ENCODE data around the gene MPST. TPM values are rescaled to one million over a fixed set of nuclear protein-coding genes. Genes with fewer than 3 reads are reported as not detected.
"Not testable (repeated sequence)": the region's sequence is repeated elsewhere in the genome, so short reads cannot be mapped to it uniquely, and the experiment has no call there.

The MPST gene
- total and polyA plus RNA-seq, 4 donors = 59.2 to 247 (median 71.7) TPM

DNA sequence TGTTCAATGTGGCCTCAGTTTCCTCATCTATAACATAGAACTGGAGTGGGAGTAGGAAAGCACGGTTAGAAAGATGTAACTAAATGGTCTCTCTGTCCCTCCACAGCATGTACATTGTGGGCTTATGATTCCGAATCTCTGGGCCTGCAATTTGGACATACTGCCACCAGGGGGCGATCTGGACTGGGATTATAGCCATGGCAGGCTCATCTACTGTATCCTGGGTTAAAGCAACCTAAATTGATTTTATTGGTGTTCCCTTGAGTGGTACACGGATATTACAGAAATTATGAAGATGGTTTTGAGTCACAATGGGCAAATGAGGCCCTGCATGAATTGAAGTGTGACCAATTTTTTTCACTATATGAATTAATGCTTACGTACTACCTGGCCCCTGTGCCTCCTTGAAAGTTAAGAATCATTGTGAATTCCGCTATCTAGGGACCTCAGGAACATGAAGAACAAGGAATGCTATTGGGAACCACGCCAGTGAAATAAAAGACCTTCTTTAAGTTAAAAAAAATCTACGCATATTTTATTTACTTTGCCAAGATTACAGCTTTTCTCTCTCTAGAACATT lies 33.2 kb upstream of the MPST start:
- Histone ChIP-seq H3K27ac (ENCODE audit: low read depth in 1 of 2, low read length in 1 of 2) (no peak overlapping the region), H3K9ac (ENCODE audit: insufficient read depth in 1 of 2, low read length in 2 of 2) (no peak overlapping the region), H3K36me3 (ENCODE audit: control insufficient read depth in 4 of 4, insufficient read depth in 4 of 4, low read length in 4 of 4) (no peaks in the 10 kb centered on the region), H3K27me3 (ENCODE audit: control insufficient read depth in 3 of 3, insufficient read depth in 3 of 3, low read length in 2 of 3) (no peaks in the 10 kb centered on the region), H3K4me1 (ENCODE audit: control insufficient read depth in 5 of 5, insufficient read depth in 5 of 5, low read length in 5 of 5) (peaks cover 0 to 2% (median 0%) of the 10 kb centered on the region in 5 donors), H3K4me3 (no peak overlapping the region), H3K9me3 (ENCODE audit: control insufficient read depth in 4 of 4, insufficient read depth in 3 of 4, low read length in 3 of 4) (peaks cover 0 to 11% (median 10%) of the 10 kb centered on the region in 4 donors)
- peak; percentile 18 for TF ChIP-seq CTCF (IDR thresholded peaks at IDR 0.05; ENCODE audit: control extremely low read depth, extremely low read depth)
- ATAC-seq (ENCODE audit: insufficient read depth, low FRiP score) (no peak), DNase-seq (no peak)
- WGBS, 2 donors = 55 to 56% methylated on average over 8 of the region's 8 CpGs

- DNase-seq (no peak), ATAC-seq (ENCODE audit: insufficient read depth, low FRiP score) (no peak)
- Histone ChIP-seq H3K9ac (ENCODE audit: insufficient read depth in 1 of 2, low read length in 2 of 2) (no peak overlapping the region), H3K9me3 (ENCODE audit: control insufficient read depth in 4 of 4, insufficient read depth in 3 of 4, low read length in 3 of 4) (peaks cover 0 to 11% (median 10%) of the 10 kb centered on the region in 4 donors), H3K4me3 (no peak overlapping the region), H3K27ac (ENCODE audit: low read depth in 1 of 2, low read length in 1 of 2) (no peak overlapping the region), H3K4me1 (ENCODE audit: control insufficient read depth in 5 of 5, insufficient read depth in 5 of 5, low read length in 5 of 5) (peaks cover 0 to 2% (median 0%) of the 10 kb centered on the region in 5 donors), H3K36me3 (ENCODE audit: control insufficient read depth in 4 of 4, insufficient read depth in 4 of 4, low read length in 4 of 4) (no peaks in the 10 kb centered on the region), H3K27me3 (ENCODE audit: control insufficient read depth in 3 of 3, insufficient read depth in 3 of 3, low read length in 2 of 3) (no peaks in the 10 kb centered on the region)
- WGBS, 2 donors = 77 to 79% methylated on average over 12 of the region's 12 CpGs
- TF ChIP-seq CTCF (IDR thresholded peaks at IDR 0.05; ENCODE audit: control extremely low read depth, extremely low read depth) = no peak
Observed at GRCh38 chr22:36988075-36988832, 31.3 kb upstream of the MPST start.

DNA sequence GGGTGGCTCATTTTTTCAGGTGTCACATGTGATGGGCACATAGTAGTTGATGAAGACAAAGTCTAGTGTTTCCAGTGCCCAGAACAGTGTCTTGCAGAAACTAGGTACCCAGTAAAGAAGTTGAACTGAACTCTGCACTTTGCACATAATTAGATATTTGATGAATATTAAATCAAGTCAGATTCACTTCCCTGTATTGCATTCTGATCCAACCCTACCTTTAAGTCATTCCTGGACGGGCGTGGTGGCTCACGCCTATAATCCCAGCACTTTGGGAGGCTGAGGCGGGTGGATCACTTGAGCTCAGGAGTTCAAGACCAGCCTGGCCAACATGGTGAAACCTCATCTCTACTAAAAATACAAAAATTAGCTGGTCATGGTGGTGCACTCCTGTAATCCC lies 30.5 kb upstream of the MPST start:
- peaks cover 0 to 11% (median 10%) of the 10 kb centered on the region in 4 donors for H3K9me3 ChIP-seq (ENCODE audit: control insufficient read depth in 4 of 4, insufficient read depth in 3 of 4, low read length in 3 of 4)
- 93 to 97% methylated on average over 4 of the region's 4 CpGs for WGBS, 2 donors

DNA sequence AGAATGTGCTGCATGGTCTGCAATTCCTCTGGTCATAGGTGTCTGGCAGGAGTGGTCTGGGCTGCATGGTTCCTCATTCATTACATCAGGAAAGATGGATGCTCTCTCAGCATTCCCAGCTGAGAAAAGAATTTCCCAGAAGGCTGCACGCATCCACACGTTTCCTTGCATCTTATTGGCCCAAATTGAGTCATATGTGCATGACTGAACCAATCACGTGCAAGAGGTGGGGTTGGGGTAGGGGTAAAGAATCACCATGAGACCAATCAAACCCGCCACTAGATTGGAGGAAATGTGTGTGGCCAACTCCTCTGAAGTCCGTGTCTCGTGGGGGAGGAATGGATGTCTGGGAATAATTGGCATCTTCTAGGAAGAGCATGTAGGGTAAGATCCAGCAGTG lies 29.1 kb upstream of the MPST start:
- Histone ChIP-seq H3K9ac (ENCODE audit: insufficient read depth in 1 of 2, low read length in 2 of 2) (no peak overlapping the region), H3K36me3 (ENCODE audit: control insufficient read depth in 4 of 4, insufficient read depth in 4 of 4, low read length in 4 of 4) (no peaks in the 10 kb centered on the region), H3K4me1 (ENCODE audit: control insufficient read depth in 5 of 5, insufficient read depth in 5 of 5, low read length in 5 of 5) (no peaks in the 10 kb centered on the region), H3K9me3 (ENCODE audit: control insufficient read depth in 4 of 4, insufficient read depth in 3 of 4, low read length in 3 of 4) (peaks cover 0 to 10% (median 9%) of the 10 kb centered on the region in 4 donors), H3K4me3 (no peak overlapping the region), H3K27me3 (ENCODE audit: control insufficient read depth in 3 of 3, insufficient read depth in 3 of 3, low read length in 2 of 3) (peaks cover 0 to 2% (median 0%) of the 10 kb centered on the region in 3 donors), H3K27ac (ENCODE audit: low read depth in 1 of 2, low read length in 1 of 2) (no peak overlapping the region)
- 79 to 91% methylated on average over 6 of the region's 6 CpGs for WGBS, 2 donors
- DNase-seq = no peak
- no peak for ATAC-seq (ENCODE audit: insufficient read depth, low FRiP score)
- TF ChIP-seq CTCF (IDR thresholded peaks at IDR 0.05; ENCODE audit: control extremely low read depth, extremely low read depth) = no peak

More for the DNA sequence above, 30.5 kb upstream of the MPST start:
- DNase-seq; H3K4me3 ChIP-seq; H3K4me1 ChIP-seq (ENCODE audit: control insufficient read depth in 5 of 5, insufficient read depth in 5 of 5, low read length in 5 of 5); ATAC-seq (ENCODE audit: insufficient read depth, low FRiP score); H3K27me3 ChIP-seq (ENCODE audit: control insufficient read depth in 3 of 3, insufficient read depth in 3 of 3, low read length in 2 of 3); H3K27ac ChIP-seq (ENCODE audit: low read depth in 1 of 2, low read length in 1 of 2); H3K9ac ChIP-seq (ENCODE audit: insufficient read depth in 1 of 2, low read length in 2 of 2); H3K36me3 ChIP-seq (ENCODE audit: control insufficient read depth in 4 of 4, insufficient read depth in 4 of 4, low read length in 4 of 4): not testable (repeated sequence)
